HepG2 (cell line): ENCODE data around the gene FAM170B. TPM values are rescaled to one million over a fixed set of nuclear protein-coding genes. Genes with fewer than 3 reads are reported as not detected.

Source experiments
- ATAC-seq: fragments of 200-7000 bp; cut with Tn5 transposase; 3 replicates; pipeline ENCODE4 v1.9.1; 2020; ENCODE audit warnings: mild to moderate bottlenecking, moderate library complexity
- BruUV-seq: library from RNA; stranded (reverse); fragments of 400-500 nt; replicated peaks from 2 replicates; lab custom pipeline; 2021; lab: Mats Ljungman, UMichigan
- CTCF ChIA-PET: fragments of 300-600 bp; formaldehyde crosslinking; extraction: SDS; loops from one replicate; lab custom pipeline; 2021; ENCODE audit warnings: low total read pairs, inconsistent platforms, low intra/inter-chr PET ratio; lab: Yijun Ruan, JAX
- POLR2A ChIA-PET: fragments of 350-600 bp; sonication (Branson Sonifier 250); formaldehyde crosslinking; loops from one replicate; lab custom pipeline; 2020; ENCODE audit warnings: antibody characterized with exemption, inconsistent platforms; lab: Yijun Ruan, JAX
- DNase-seq: peaks from one replicate; pipeline ENCODE4 v3.0.0-alpha.2; 2015; ENCODE audit warnings: low spot score
- FAIRE-seq: peaks from 3 replicates; lab custom pipeline; 2011; peaks lifted over from hg19 to GRCh38; lab: Jason Lieb, UNC
- H2AFZ ChIP-seq: one replicate; pipeline ENCODE4 v1.6.1; 2011; ENCODE audit warnings: low read length, inconsistent platforms
- H3K27ac ChIP-seq: fragments of 300-600 bp; 3 replicates; pipeline ENCODE4 v1.8.0; 2011; ENCODE audit warnings: mixed run types, mild to moderate bottlenecking, mixed read lengths, low read length, inconsistent platforms; ENCODE audit not compliant: insufficient read depth; ENCODE audit errors: extremely low read length
- H3K27me3 ChIP-seq, 2 experiments: fragments of 200-600 bp in 1 of 2; 2 replicates in 1 of 2; 3 replicates in 1 of 2; pipeline versions ENCODE4 v1.6.0 to v1.8.0; 2011; ENCODE audit warnings: low read length in 2 of 2, mild to moderate bottlenecking in 2 of 2, moderate library complexity in 2 of 2, inconsistent platforms in 1 of 2; ENCODE audit not compliant: insufficient read depth in 2 of 2, control insufficient read depth in 1 of 2
- H3K36me3 ChIP-seq, 2 experiments: fragments of 200-600 bp in 1 of 2; replicated peaks in 1 of 2; 2 replicates in 1 of 2; 3 replicates in 1 of 2; pipeline versions ENCODE4 v1.5.1 to v1.8.0; 2011; ENCODE audit warnings: low read length in 2 of 2, inconsistent platforms in 1 of 2; ENCODE audit not compliant: insufficient read depth in 2 of 2, control insufficient read depth in 1 of 2
- H3K4me1 ChIP-seq: 2 replicates; pipeline ENCODE4 v1.5.1; 2012; ENCODE audit warnings: low read length, inconsistent platforms; ENCODE audit not compliant: insufficient read depth
- H3K4me2 ChIP-seq: 2 replicates; pipeline ENCODE4 v1.6.0; 2011; ENCODE audit warnings: low read depth, low read length, inconsistent platforms
- H3K4me3 ChIP-seq, 3 experiments: fragments of 200-600 bp in 1 of 3; sonication (generic), shearing (Covaris generic) in 1 of 3; replicated peaks in 1 of 3; 2 replicates each; pipeline ENCODE4 v1.5.1; 2011 to 2016; ENCODE audit warnings: low read length in 3 of 3, inconsistent platforms in 2 of 3, low read depth in 2 of 3, mild to moderate bottlenecking in 2 of 3, control low read depth in 1 of 3, mixed read lengths in 1 of 3; ENCODE audit not compliant: insufficient read depth in 1 of 3
- H3K79me2 ChIP-seq: one replicate; pipeline ENCODE4 v1.6.1; 2011; ENCODE audit warnings: low read length, inconsistent platforms; ENCODE audit not compliant: insufficient read depth
- H3K9ac ChIP-seq: 2 replicates; pipeline ENCODE4 v1.6.0; 2011; ENCODE audit warnings: mild to moderate bottlenecking, low read depth, low read length, inconsistent platforms; ENCODE audit not compliant: insufficient read depth
- H3K9me3 ChIP-seq: 2 replicates; pipeline ENCODE4 v1.5.1; 2012; ENCODE audit warnings: mild to moderate bottlenecking, low read length
- H4K20me1 ChIP-seq: 2 replicates; pipeline ENCODE4 v1.6.0; 2011; ENCODE audit warnings: inconsistent platforms, mild to moderate bottlenecking, low read length, moderate library complexity; ENCODE audit not compliant: insufficient read depth
- ATF7 ChIP-seq, 2 experiments: fragments of 450-650 bp in 1 of 2; sonication (generic) in 1 of 2; formaldehyde crosslinking in 1 of 2; IDR thresholded peaks; 2 replicates each; pipeline versions ENCODE4 v1.4.0 to v1.6.1; 2016 to 2020; ENCODE audit warnings: antibody characterized with exemption in 1 of 2, mild to moderate bottlenecking in 1 of 2, missing genetic modification reagents in 1 of 2
- CHD2 ChIP-seq: IDR thresholded peaks from 2 replicates; pipeline ENCODE4 v1.6.1; 2011; ENCODE audit warnings: low read depth, low read length, improper control_type of control experiment
- GLMP ChIP-seq: sonication (generic); formaldehyde crosslinking; IDR thresholded peaks from 2 replicates; pipeline ENCODE4 v1.9.0; 2021; ENCODE audit warnings: missing genetic modification reagents, mild to moderate bottlenecking, borderline replicate concordance
- ISX ChIP-seq: sonication (generic); formaldehyde crosslinking; conservative IDR thresholded peaks from 2 replicates; pipeline ENCODE4 v1.5.0; 2020; ENCODE audit warnings: missing genetic modification reagents
- MTA3 ChIP-seq: sonication (generic); formaldehyde crosslinking; IDR thresholded peaks from 2 replicates; pipeline ENCODE4 v1.4.0; 2020; ENCODE audit warnings: missing genetic modification reagents
- NR0B2 ChIP-seq: sonication (generic); formaldehyde crosslinking; IDR thresholded peaks from 2 replicates; pipeline ENCODE4 v1.4.0; 2020; ENCODE audit warnings: mild to moderate bottlenecking, missing genetic modification reagents
- NR2F2 ChIP-seq: IDR thresholded peaks from 2 replicates; pipeline ENCODE4 v1.6.1; 2012; ENCODE audit warnings: low read depth, inconsistent platforms, borderline replicate concordance
- SNAI1 ChIP-seq: sonication (generic); formaldehyde crosslinking; IDR thresholded peaks from 2 replicates; pipeline ENCODE4 v1.5.0; 2020; ENCODE audit warnings: mild to moderate bottlenecking, missing genetic modification reagents, borderline replicate concordance
- TIGD3 ChIP-seq: sonication (generic); formaldehyde crosslinking; IDR thresholded peaks from 2 replicates; pipeline ENCODE4 v1.5.1; 2020; ENCODE audit warnings: mild to moderate bottlenecking, missing genetic modification reagents, borderline replicate concordance
- ZNF609 ChIP-seq: sonication (generic); formaldehyde crosslinking; IDR thresholded peaks from 2 replicates; pipeline ENCODE4 v1.4.0; 2020; ENCODE audit warnings: mild to moderate bottlenecking, missing genetic modification reagents, borderline replicate concordance
- ZNF878 ChIP-seq: sonication (generic); formaldehyde crosslinking; IDR thresholded peaks from 2 replicates; pipeline ENCODE4 v1.8.1; 2023; ENCODE audit warnings: mild to moderate bottlenecking, missing genetic modification reagents, moderate library complexity
- ZSCAN22 ChIP-seq: sonication (generic); formaldehyde crosslinking; IDR thresholded peaks from 2 replicates; pipeline ENCODE4 v1.4.0; 2020; ENCODE audit warnings: mild to moderate bottlenecking, missing genetic modification reagents
- WGBS: methylation state at CpG from one replicate; pipeline ENCODE4 v1.1.6; 2017; ENCODE audit warnings: low lambda C conversion rate; 5-methylcytosine and 5-hydroxymethylcytosine counted together
- in situ Hi-C: cut with HindIII; loops from 2 replicates; pipeline ENCODE4 v1.10.0; 2017; ENCODE audit warnings: low pct_unique_long_range_greater_than_20kb; ENCODE audit not compliant: extremely low pct_ligation_motif_present
- intact Hi-C: fragments of 100-400 bp; cut with micrococcal nuclease; formaldehyde crosslinking; loops from one replicate; pipeline ENCODE4 v1.10.0; 2022; ENCODE audit not compliant: unreplicated experiment
- polyA plus RNA-seq, 8 experiments: library from polyadenylated mRNA; depleted of rRNA in 3 of 8; stranded (reverse) in 7 of 8; unstranded in 1 of 8; fragments of >200 nt; fragmentation: Illumina TruSeq in 4 of 8; extraction: Trizol in 4 of 8; gene quantifications; 2 replicates each; pipeline versions ENCODE4 v1.2.1 to v1.2.3, GENCODE V29; 2011 to 2016; ENCODE audit warnings: low read depth in 4 of 8, missing spikeins in 1 of 8, mixed read lengths in 1 of 8; ENCODE audit not compliant: insufficient read depth in 1 of 8
- total RNA-seq, 5 experiments: library from RNA; depleted of rRNA; stranded (reverse); fragments of >200 nt; fragmentation: Illumina TruSeq; extraction: Trizol; gene quantifications; 2 replicates each; pipeline ENCODE4 v1.2.3, GENCODE V29; 2016; ENCODE audit warnings: low read depth in 1 of 5

FAM170B gene
- total and polyA plus RNA-seq, 2 of the 13 experiments (the other 11 are each of a cell fraction or from before 2014, with no cell fraction given), result not detected

- TF ChIP-seq GLMP (CRISPR knock-in tag) (no peak), ISX (CRISPR knock-in tag) (no peak)
Measured at GRCh38 chr10:49092477-49092876, 41.3 kb downstream of the FAM170B start (continued).

- POLR2A ChIA-PET, result no interaction called here
- CTCF ChIA-PET, result no interaction called here
- TF ChIP-seq MTA3 (no peak), NR0B2 (CRISPR knock-in tag) (no peak), NR2F2 (no peak), TIGD3 (CRISPR knock-in tag) (no peak), ZNF609 (CRISPR knock-in tag) (no peak), ATF7 (IDR thresholded peaks at IDR 0.05) (no peak), ATF7 (CRISPR knock-in tag; IDR thresholded peaks at IDR 0.05) (no peak), ZNF878 (CRISPR knock-in tag) (no peak), CHD2 (no peak), SNAI1 (CRISPR knock-in tag) (no peak), ZSCAN22 (CRISPR knock-in tag) (no peak)
Measured at GRCh38 chr10:49091450-49092210, 42.2 kb downstream of the FAM170B start.

More at GRCh38 chr10:49091450-49092210, 42.2 kb downstream of the FAM170B start:
- Histone ChIP-seq H3K4me3 (no peak overlapping the region), H3K27ac (no peak overlapping the region), H3K4me2 (no peak overlapping the region), H3K4me1 (no peaks in the 10 kb centered on the region), H3K9me3 (peaks cover 8% of the 10 kb centered on the region; the same call in 1 of the 2 replicates), H3K36me3 (no peaks in the 10 kb centered on the region), H3K79me2 (no peaks in the 10 kb centered on the region), H2AFZ (no peak overlapping the region), H3K27me3 (peaks cover 2 to 5% of the 10 kb centered on the region in 2 experiments; a peak in 1 of 5 replicates), H4K20me1 (no peaks in the 10 kb centered on the region), H3K9ac (no peak overlapping the region)
- BruUV-seq, result no TSS peak
- DNase-seq, result no peak
- intact Hi-C loops, result no loop called here
- ATAC-seq, result no peak
- no peak for FAIRE-seq
- WGBS, result under 1% methylated on average over 9 of the region's 13 CpGs
- in situ Hi-C loops, result no loop called here
